Omental fat pad (tissue), 4 donors: ENCODE data around the gene PDE4D. TPM values are rescaled to one million over a fixed set of nuclear protein-coding genes. Genes with fewer than 3 reads are reported as not detected.

Experiments used
- ATAC-seq: fragments of 150-250 bp; one replicate; pipeline ENCODE4 v1.9.1; 2016; ENCODE audit warnings: mild to moderate bottlenecking, moderate library complexity; ENCODE audit not compliant: low FRiP score
- DNase-seq: peaks from one replicate; pipeline ENCODE4 v3.0.0-alpha.2; 2019; ENCODE audit warnings: low spot score
- CTCF ChIP-seq, 3 donors: fragments of 450-650 bp; IDR thresholded peaks; one replicate each; pipeline ENCODE4 v1.5.1; 2016 to 2017; ENCODE audit warnings: antibody characterized with exemption in 3 of 3, mild to moderate bottlenecking in 3 of 3, moderate library complexity in 2 of 3
- total RNA-seq, 4 donors: library from RNA; depleted of rRNA; stranded (reverse); fragments of >200 nt; gene quantifications; one replicate each; pipeline ENCODE4 v1.1.0, GENCODE V29; 2016

The PDE4D gene
- total RNA-seq, 4 donors from 2014 or later = 32.5 to 94.8 (median 43.2) TPM

- TF ChIP-seq CTCF (IDR thresholded peaks at IDR 0.05) = no peak
- DNase-seq (no peak), ATAC-seq (no peak)
These were observed 66.5 kb downstream of the PDE4D start for GRCh38 chr5:59826996-59827395.

GRCh38 chr5:59823420-59823819 lies 70.1 kb downstream of the PDE4D start:
- ATAC-seq (no peak), DNase-seq (no peak)
- TF ChIP-seq CTCF (IDR thresholded peaks at IDR 0.05) = no peak

- no peak for TF ChIP-seq CTCF (IDR thresholded peaks at IDR 0.05)
- DNase-seq (no peak), ATAC-seq (no peak)
These were observed 73.7 kb downstream of the PDE4D start for GRCh38 chr5:59819806-59820205.

GRCh38 chr5:59817536-59817935 lies 76.0 kb downstream of the PDE4D start:
- no peak for ATAC-seq

GRCh38 chr5:59816654-59817300 lies 76.7 kb downstream of the PDE4D start:
- no peak for ATAC-seq
- no peak for DNase-seq
- no peak for TF ChIP-seq CTCF (IDR thresholded peaks at IDR 0.05)

More at GRCh38 chr5:59817536-59817935, 76.0 kb downstream of the PDE4D start:
- no peak for DNase-seq
- no peak for TF ChIP-seq CTCF (IDR thresholded peaks at IDR 0.05)

- TF ChIP-seq CTCF (IDR thresholded peaks at IDR 0.05) = no peak
- DNase-seq = no peak
- no peak for ATAC-seq
These were observed 79.0 kb downstream of the PDE4D start for GRCh38 chr5:59814537-59814872.

GRCh38 chr5:59813761-59814536 lies 79.6 kb downstream of the PDE4D start:
- no peak for DNase-seq
- no peak for TF ChIP-seq CTCF (IDR thresholded peaks at IDR 0.05)
- ATAC-seq = no peak
